MCF 10A (cell line): ENCODE results near the gene THBD. TPM values are rescaled to one million over a fixed set of nuclear protein-coding genes. Genes with fewer than 3 reads are reported as not detected.

Experiments used
- Bru-seq: library from RNA; stranded (reverse); fragments of 400-500 nt; gene quantifications from one replicate; lab custom pipeline; 2021; lab: Mats Ljungman, UMichigan
- BruChase-seq, 2 experiments: library from RNA; stranded (reverse); fragments of 400-500 nt; gene quantifications; one replicate each; lab custom pipeline; 2021; lab: Mats Ljungman, UMichigan
- BruUV-seq: library from RNA; stranded (reverse); fragments of 400-500 nt; replicated peaks from 2 replicates; lab custom pipeline; 2021; lab: Mats Ljungman, UMichigan
- CTCF ChIA-PET: fragments of 300-600 bp; sonication (Branson Sonifier 250); formaldehyde crosslinking; extraction: SDS; loops from one replicate; lab custom pipeline; 2021; ENCODE audit warnings: antibody characterized with exemption, inconsistent platforms; lab: Yijun Ruan, JAX
- POLR2A ChIA-PET: fragments of 300-600, 350-650 bp; sonication (Branson Sonifier 250); formaldehyde crosslinking; extraction: SDS; loops from one replicate; lab custom pipeline; 2020; ENCODE audit warnings: antibody characterized with exemption, inconsistent platforms; lab: Yijun Ruan, JAX
- DNase-seq: peaks from one replicate; pipeline ENCODE4 v3.0.0-alpha.2; 2018; ENCODE audit not compliant: unreplicated experiment
- H3K27ac Mint-ChIP-seq: one replicate; pipeline ENCODE4 v1.8.0; 2022; ENCODE audit warnings: mild to moderate bottlenecking, low read depth, mixed read lengths; ENCODE audit not compliant: unreplicated experiment
- H3K27me3 Mint-ChIP-seq: one replicate; pipeline ENCODE4 v1.8.0; 2022; ENCODE audit warnings: mixed read lengths; ENCODE audit not compliant: insufficient read depth, unreplicated experiment
- H3K36me3 Mint-ChIP-seq: one replicate; pipeline ENCODE4 v1.8.0; 2022; ENCODE audit warnings: mild to moderate bottlenecking, moderate library complexity, mixed read lengths; ENCODE audit not compliant: insufficient read depth, unreplicated experiment
- H3K4me1 Mint-ChIP-seq: one replicate; pipeline ENCODE4 v1.8.0; 2022; ENCODE audit warnings: mixed read lengths; ENCODE audit not compliant: insufficient read depth, unreplicated experiment
- H3K4me3 Mint-ChIP-seq: one replicate; pipeline ENCODE4 v1.8.0; 2022; ENCODE audit warnings: mild to moderate bottlenecking, moderate library complexity, mixed read lengths; ENCODE audit not compliant: unreplicated experiment
- H3K9me3 Mint-ChIP-seq: one replicate; pipeline ENCODE4 v1.8.0; 2022; ENCODE audit warnings: mixed read lengths; ENCODE audit not compliant: unreplicated experiment
- intact Hi-C: fragments of 100-400 bp; cut with micrococcal nuclease; formaldehyde crosslinking; loops from 2 replicates; pipeline ENCODE4 v1.14.1; 2022
- long read RNA-seq: library from polyadenylated mRNA; stranded (forward); transcript quantifications from one replicate; pipeline ENCODE4 v2.0.0, GENCODE V29; 2022
- total RNA-seq: library from RNA; stranded (reverse); gene quantifications from 2 replicates; pipeline ENCODE4 v1.2.3, GENCODE V29; 2022
- TF ChIP-seq, protein P1 (sequence below): fragments of 200-600 bp; IDR thresholded peaks from one replicate; pipeline ENCODE4 v1.8.0; 2022; ENCODE audit warnings: antibody characterized with exemption, mild to moderate bottlenecking; ENCODE audit not compliant: unreplicated experiment

THBD gene
- total RNA-seq = 15.4 and 36.2 TPM in 2 replicates
- Bru-seq, nascent RNA = percentile 90 among the genes with signal in this experiment
- BruChase-seq, experiment 1, labeled RNA remaining after a 6-hour chase = percentile 95 among the genes with signal in this experiment
- BruChase-seq, experiment 2, labeled RNA remaining after a 2-hour chase = percentile 97 among the genes with signal in this experiment
- long read RNA-seq, full-length matches to known transcripts = 48 of 48 reads
- long read RNA-seq, partial matches to known transcripts = 0 of 48 reads
- long read RNA-seq, other reads (novel, unspliced or antisense) = 0 of 48 reads

DNA sequence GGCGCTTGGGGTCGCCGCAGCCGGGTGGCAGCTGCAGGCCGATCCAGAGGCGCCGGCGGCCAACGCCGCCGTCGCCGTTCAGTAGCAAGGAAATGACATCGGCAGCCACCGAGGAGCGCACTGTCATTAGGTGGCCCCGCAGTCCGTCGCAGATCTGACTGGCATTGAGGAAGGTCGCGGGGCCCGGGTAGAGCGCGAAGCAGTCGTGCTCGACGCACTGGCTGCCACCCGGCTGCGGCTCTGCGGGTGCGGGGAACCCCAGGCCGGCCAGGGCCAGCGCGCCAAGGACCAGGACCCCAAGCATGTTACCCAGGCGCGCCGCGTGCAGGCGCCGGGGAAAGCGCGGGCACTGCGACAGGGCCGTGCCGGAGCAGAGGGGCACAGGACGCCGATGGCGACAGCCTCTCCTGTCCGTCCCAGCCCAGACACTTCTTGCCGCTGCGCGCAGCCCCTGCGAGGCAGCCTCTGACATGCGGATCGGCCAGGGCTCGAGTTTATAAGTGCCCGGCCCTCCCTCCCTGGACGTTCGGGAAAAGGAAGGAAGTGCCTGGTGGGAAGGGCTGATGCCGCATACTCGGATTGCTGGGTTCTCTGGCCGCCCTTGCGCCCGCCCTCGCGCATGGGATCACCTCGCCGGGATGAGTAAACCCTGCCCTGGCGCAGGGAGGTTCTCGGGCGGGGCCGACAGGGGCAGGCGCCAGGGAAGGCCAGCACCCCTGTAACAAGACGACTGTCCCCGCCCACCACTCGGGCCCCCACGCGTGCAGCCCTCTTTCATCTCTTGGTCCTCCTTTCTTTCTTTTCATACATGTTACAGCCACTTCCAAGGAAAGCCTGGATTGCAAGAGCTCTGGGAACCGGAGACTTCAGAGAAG lies at the start of gene THBD:
THBD (minus strand) TSS at position 472 of the 875 bp plus-strand sequence; CDS start at position 304, 168 bp downstream.
- ChIA-PET POLR2A (interaction anchor here (0.6 to 2.0 kb wide), 13 partner anchors 17 to 308 kb away, joined by 3 to 14 read pairs (median 4); partner anchors contain the start of gene NXT1), CTCF (interaction anchor here (0.6 to 2.3 kb wide), 20 partner anchors 12 to 537 kb away, joined by 3 to 12 read pairs (median 4); no protein-coding TSS in a partner anchor)
- intact Hi-C loops = loop anchor here (1.0 to 5.0 kb wide), 8 partner anchors 77 to 359 kb away; no protein-coding TSS in a partner anchor
- peaks cover 25% of the 10 kb centered on the region for H3K4me1 Mint-ChIP-seq
- peak; percentile 93 for DNase-seq
- TF ChIP-seq, protein P1, sequence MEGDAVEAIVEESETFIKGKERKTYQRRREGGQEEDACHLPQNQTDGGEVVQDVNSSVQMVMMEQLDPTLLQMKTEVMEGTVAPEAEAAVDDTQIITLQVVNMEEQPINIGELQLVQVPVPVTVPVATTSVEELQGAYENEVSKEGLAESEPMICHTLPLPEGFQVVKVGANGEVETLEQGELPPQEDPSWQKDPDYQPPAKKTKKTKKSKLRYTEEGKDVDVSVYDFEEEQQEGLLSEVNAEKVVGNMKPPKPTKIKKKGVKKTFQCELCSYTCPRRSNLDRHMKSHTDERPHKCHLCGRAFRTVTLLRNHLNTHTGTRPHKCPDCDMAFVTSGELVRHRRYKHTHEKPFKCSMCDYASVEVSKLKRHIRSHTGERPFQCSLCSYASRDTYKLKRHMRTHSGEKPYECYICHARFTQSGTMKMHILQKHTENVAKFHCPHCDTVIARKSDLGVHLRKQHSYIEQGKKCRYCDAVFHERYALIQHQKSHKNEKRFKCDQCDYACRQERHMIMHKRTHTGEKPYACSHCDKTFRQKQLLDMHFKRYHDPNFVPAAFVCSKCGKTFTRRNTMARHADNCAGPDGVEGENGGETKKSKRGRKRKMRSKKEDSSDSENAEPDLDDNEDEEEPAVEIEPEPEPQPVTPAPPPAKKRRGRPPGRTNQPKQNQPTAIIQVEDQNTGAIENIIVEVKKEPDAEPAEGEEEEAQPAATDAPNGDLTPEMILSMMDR = no peak
- no TSS peak for BruUV-seq
- H3K36me3 Mint-ChIP-seq = peaks cover 8% of the 10 kb centered on the region
- H3K9me3 Mint-ChIP-seq = no peaks in the 10 kb centered on the region
- H3K27ac Mint-ChIP-seq = peak within 1 kb of the TSS; percentile 92
- no peaks in the 10 kb centered on the region for H3K27me3 Mint-ChIP-seq
- H3K4me3 Mint-ChIP-seq = peak within 1 kb of the TSS; percentile 74

- peaks cover 52% of the 10 kb centered on the region for H3K4me1 Mint-ChIP-seq
- ChIA-PET POLR2A (interaction anchor here (0.7 to 3.6 kb wide), 11 partner anchors 11 to 64 kb away, joined by 3 to 58 read pairs (median 4); no protein-coding TSS in a partner anchor), CTCF (interaction anchor here (0.5 to 4.8 kb wide), 8 partner anchors 19 to 406 kb away, joined by 3 to 29 read pairs (median 10); partner anchors contain the start of gene THBD)
- intact Hi-C loops = no loop called here
- DNase-seq = no peak
- H3K36me3 Mint-ChIP-seq = no peaks in the 10 kb centered on the region
- no peaks in the 10 kb centered on the region for H3K27me3 Mint-ChIP-seq
- TF ChIP-seq, protein P1 = no peak
- BruUV-seq = no TSS peak
- H3K9me3 Mint-ChIP-seq = no peaks in the 10 kb centered on the region
- no peak overlapping the region for H3K4me3 Mint-ChIP-seq
- peak overlapping the region; percentile 31 for H3K27ac Mint-ChIP-seq
Observed at GRCh38 chr20:23097636-23098580, 48.4 kb upstream of the THBD start.

DNA sequence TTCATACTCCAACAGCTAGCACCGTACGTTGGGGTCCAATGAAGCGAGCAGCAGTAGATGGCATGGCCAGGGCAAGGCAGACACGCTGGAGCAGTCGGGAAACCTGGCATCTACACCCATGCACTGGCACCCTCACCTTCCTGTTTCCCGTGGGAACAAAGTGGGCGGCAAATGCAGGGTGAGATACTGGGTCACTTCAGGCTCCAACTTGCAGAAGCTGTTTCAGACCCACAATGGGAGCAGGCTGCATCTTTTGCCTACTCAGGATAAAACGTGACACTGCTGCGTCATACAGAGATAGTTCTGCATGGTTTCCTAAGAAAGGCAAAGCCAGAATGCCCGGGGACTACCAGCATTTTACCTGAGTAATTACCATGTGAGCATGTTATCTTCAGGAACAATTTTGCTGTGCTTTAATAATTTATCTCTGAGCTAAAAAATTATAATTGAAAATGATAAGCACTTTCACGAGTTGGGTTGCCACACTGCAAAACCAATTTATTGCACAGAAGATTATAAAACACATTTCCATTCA lies 47.6 kb upstream of the THBD start:
- DNase-seq = peak; percentile 65
- POLR2A ChIA-PET = interaction anchor here (0.7 to 3.6 kb wide), 12 partner anchors 11 to 128 kb away, joined by 3 to 25 read pairs (median 4); no protein-coding TSS in a partner anchor
- H3K27me3 Mint-ChIP-seq = no peaks in the 10 kb centered on the region
- TF ChIP-seq, protein P1 = no peak
- H3K36me3 Mint-ChIP-seq = no peaks in the 10 kb centered on the region
- no peak overlapping the region for H3K4me3 Mint-ChIP-seq
- no peak overlapping the region for H3K27ac Mint-ChIP-seq
- peaks cover 52% of the 10 kb centered on the region for H3K4me1 Mint-ChIP-seq
- no TSS peak for BruUV-seq
- CTCF ChIA-PET = interaction anchor here (1.3 to 4.8 kb wide), 6 partner anchors 18 to 405 kb away, joined by 3 to 29 read pairs (median 12); partner anchors contain the start of gene THBD
- intact Hi-C loops = no loop called here
- H3K9me3 Mint-ChIP-seq = no peaks in the 10 kb centered on the region
